Subcutaneous abdominal adipose tissue (tissue), 5 donors: ENCODE data around the gene NCKAP5.

Experiments used
- H3K27ac ChIP-seq: one replicate; pipeline ENCODE4 v1.7.0; 2013; ENCODE audit warnings: low read depth, mild to moderate bottlenecking, inconsistent platforms, low read length, moderate library complexity
- H3K27me3 ChIP-seq, 5 donors: one replicate each; pipeline ENCODE4 v1.7.0; 2013; ENCODE audit warnings: low read length in 5 of 5, inconsistent platforms in 1 of 5; ENCODE audit not compliant: control insufficient read depth in 5 of 5, insufficient read depth in 4 of 5
- H3K36me3 ChIP-seq, 5 donors: one replicate each; pipeline ENCODE4 v1.7.0; 2013; ENCODE audit warnings: low read length in 5 of 5; ENCODE audit not compliant: control insufficient read depth in 5 of 5, insufficient read depth in 5 of 5
- H3K4me1 ChIP-seq, 5 donors: one replicate each; pipeline ENCODE4 v1.7.0; 2013; ENCODE audit warnings: low read length in 5 of 5, mild to moderate bottlenecking in 3 of 5, moderate library complexity in 1 of 5; ENCODE audit not compliant: control insufficient read depth in 5 of 5, insufficient read depth in 5 of 5
- H3K4me3 ChIP-seq, 5 donors: one replicate each; pipeline ENCODE4 v1.7.0; 2013; ENCODE audit warnings: low read length in 5 of 5, low read depth in 1 of 5
- H3K9ac ChIP-seq, 5 donors: one replicate each; pipeline ENCODE4 v1.7.0; 2013; ENCODE audit warnings: low read length in 5 of 5, mild to moderate bottlenecking in 4 of 5, moderate library complexity in 3 of 5
- H3K9me3 ChIP-seq, 5 donors: one replicate each; pipeline ENCODE4 v1.7.0; 2013; ENCODE audit warnings: low read length in 5 of 5; ENCODE audit not compliant: control insufficient read depth in 5 of 5
- donor health status: healthy.
- donor health status: healthy.
- donor health status: healthy.
- donor health status: healthy.
- donor health status: healthy.

Gene NCKAP5

GRCh38 chr2:133148187-133148586 lies 420.1 kb downstream of the NCKAP5 start:
- H3K4me1 ChIP-seq = no peaks in the 10 kb centered on the region
- no peaks in the 10 kb centered on the region for H3K9me3 ChIP-seq
- no peak overlapping the region for H3K4me3 ChIP-seq
- H3K36me3 ChIP-seq = no peaks in the 10 kb centered on the region
- H3K27ac ChIP-seq = no peak overlapping the region
- H3K27me3 ChIP-seq = no peaks in the 10 kb centered on the region
- no peak overlapping the region for H3K9ac ChIP-seq

- no peaks in the 10 kb centered on the region for H3K9me3 ChIP-seq
- H3K9ac ChIP-seq = no peak overlapping the region
- no peak overlapping the region for H3K4me3 ChIP-seq
- no peak overlapping the region for H3K27ac ChIP-seq
- H3K27me3 ChIP-seq = no peaks in the 10 kb centered on the region
- no peaks in the 10 kb centered on the region for H3K4me1 ChIP-seq
- H3K36me3 ChIP-seq = no peaks in the 10 kb centered on the region
Observed at GRCh38 chr2:133146893-133147292, 421.4 kb downstream of the NCKAP5 start.

- Histone ChIP-seq H3K27ac (no peak overlapping the region), H3K27me3 (no peaks in the 10 kb centered on the region), H3K9me3 (no peaks in the 10 kb centered on the region), H3K4me1 (no peaks in the 10 kb centered on the region), H3K9ac (no peak overlapping the region), H3K4me3 (no peak overlapping the region), H3K36me3 (no peaks in the 10 kb centered on the region)
Observed at GRCh38 chr2:133143645-133144044, 424.6 kb downstream of the NCKAP5 start.

DNA sequence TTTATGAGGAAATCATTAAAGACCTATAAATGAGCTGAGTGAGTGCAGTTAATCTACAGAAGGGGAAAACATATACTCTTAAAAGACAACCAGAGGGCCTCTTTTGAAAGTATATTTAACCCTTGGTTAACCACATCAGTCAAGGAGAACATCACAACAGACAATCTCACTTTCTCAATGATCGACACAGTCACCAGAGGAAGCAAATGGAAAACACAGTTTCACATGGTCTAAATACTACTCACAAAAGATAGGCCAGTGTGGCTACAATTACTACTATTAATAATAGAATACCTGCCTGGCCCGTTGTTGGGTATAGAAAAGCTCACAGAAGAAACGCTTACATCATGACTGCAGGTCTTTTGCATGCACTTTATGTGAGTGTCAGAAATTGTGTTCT lies 426.2 kb downstream of the NCKAP5 start:
- H3K27me3 ChIP-seq = no peaks in the 10 kb centered on the region
- no peaks in the 10 kb centered on the region for H3K4me1 ChIP-seq
- H3K4me3 ChIP-seq = no peak overlapping the region
- no peak overlapping the region for H3K27ac ChIP-seq
- H3K9ac ChIP-seq = no peak overlapping the region
- H3K9me3 ChIP-seq = no peaks in the 10 kb centered on the region
- no peaks in the 10 kb centered on the region for H3K36me3 ChIP-seq

GRCh38 chr2:133140620-133141019 lies 427.6 kb downstream of the NCKAP5 start:
- Histone ChIP-seq H3K27me3 (no peaks in the 10 kb centered on the region), H3K27ac (no peak overlapping the region), H3K4me1 (no peaks in the 10 kb centered on the region), H3K9me3 (no peaks in the 10 kb centered on the region), H3K4me3 (no peak overlapping the region), H3K36me3 (no peaks in the 10 kb centered on the region), H3K9ac (no peak overlapping the region)

- H3K27ac ChIP-seq = no peak overlapping the region
- no peak overlapping the region for H3K9ac ChIP-seq
- no peak overlapping the region for H3K4me3 ChIP-seq
- H3K36me3 ChIP-seq = no peaks in the 10 kb centered on the region
- H3K27me3 ChIP-seq = no peaks in the 10 kb centered on the region
- H3K4me1 ChIP-seq = no peaks in the 10 kb centered on the region
- no peaks in the 10 kb centered on the region for H3K9me3 ChIP-seq
Observed at GRCh38 chr2:133139847-133140533, 428.3 kb downstream of the NCKAP5 start.

DNA sequence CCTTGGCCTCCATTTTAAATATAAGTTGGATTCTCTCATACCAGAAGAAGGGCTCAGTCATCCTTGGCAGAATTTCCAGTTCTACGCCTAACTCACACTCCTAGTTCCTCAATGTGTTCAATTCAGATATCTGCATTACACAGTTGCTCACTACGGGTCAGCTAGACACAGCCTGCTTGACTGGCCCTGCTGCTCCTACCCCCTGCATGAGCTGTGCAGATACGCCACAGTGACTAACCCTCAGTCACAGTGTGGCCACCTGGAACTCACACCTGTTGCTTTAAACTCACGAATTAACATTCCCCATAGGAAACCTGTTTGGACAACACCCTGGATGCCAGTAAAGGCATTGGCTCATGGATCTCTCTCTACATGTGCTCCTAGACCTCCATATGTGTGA lies 429.6 kb downstream of the NCKAP5 start:
- H3K9ac ChIP-seq = no peak overlapping the region
- H3K36me3 ChIP-seq = no peaks in the 10 kb centered on the region
- H3K27ac ChIP-seq = no peak overlapping the region
- H3K4me3 ChIP-seq = no peak overlapping the region
- no peaks in the 10 kb centered on the region for H3K9me3 ChIP-seq
- H3K27me3 ChIP-seq = no peaks in the 10 kb centered on the region
- H3K4me1 ChIP-seq = no peaks in the 10 kb centered on the region

DNA sequence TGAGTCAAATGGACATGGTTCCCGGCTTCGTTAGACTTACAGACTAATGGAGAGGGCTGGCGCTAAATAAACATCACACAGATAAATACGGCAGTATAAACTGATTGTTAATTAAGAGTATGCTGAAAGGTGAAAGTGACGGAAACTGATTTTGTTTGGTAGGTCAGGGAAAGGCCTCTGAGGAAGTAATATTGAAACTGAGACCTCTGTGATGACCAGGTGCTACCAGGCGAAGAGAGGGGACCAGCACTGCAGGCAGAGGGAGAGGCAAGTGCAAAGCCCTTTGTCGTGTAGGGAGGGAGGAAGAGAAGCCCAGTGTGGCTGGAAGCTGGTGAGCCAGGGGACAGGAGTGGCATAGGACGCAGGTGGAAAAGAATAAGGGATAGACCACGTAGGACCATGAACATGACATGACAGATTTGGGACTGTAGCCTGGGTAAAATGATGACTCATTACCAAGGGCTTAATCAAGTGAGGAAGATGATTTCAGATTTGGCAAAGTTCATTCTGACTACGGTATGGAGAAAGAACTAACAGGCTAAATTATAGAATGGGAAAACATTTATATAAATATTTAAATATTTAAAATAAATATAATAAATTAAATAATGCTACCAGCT lies 433.1 kb downstream of the NCKAP5 start:
- no peaks in the 10 kb centered on the region for H3K9me3 ChIP-seq
- no peaks in the 10 kb centered on the region for H3K4me1 ChIP-seq
- H3K36me3 ChIP-seq = no peaks in the 10 kb centered on the region
- H3K9ac ChIP-seq = no peak overlapping the region
- no peaks in the 10 kb centered on the region for H3K27me3 ChIP-seq
- no peak overlapping the region for H3K27ac ChIP-seq
- H3K4me3 ChIP-seq = no peak overlapping the region

DNA sequence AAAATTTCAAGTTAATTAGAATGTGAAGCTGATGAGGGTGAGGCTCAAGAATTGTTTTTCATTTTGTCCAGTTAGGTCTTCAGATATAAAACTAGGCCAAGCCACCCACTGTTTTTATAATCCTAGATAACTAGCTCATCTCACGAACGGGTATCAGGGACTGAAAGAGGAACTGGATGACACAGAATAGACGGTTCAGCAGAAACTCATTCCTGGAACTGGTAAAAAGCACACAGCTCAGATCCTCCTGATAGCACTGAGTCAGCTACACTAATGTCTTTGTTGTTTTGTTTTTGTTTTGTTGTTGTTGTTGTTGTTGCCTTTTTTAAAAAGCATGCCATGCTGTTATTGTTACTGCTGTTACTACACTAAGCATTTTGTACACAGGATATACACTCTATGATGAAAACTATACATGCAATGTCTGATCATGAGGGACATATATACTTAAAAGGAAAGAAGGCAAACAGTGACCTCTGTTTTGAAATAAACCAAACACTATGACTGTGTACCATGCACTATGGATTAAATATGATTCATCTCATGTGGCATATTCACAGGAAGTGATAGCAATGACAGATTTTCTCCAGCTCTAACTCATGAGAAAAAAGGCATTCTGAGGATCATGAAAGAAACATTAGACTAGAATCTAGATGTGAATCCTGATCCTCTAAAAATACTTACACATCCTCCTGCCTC lies 437.6 kb downstream of the NCKAP5 start:
- Histone ChIP-seq H3K4me3 (no peak overlapping the region), H3K27ac (no peak overlapping the region), H3K4me1 (no peaks in the 10 kb centered on the region), H3K27me3 (no peaks in the 10 kb centered on the region), H3K36me3 (no peaks in the 10 kb centered on the region), H3K9me3 (no peaks in the 10 kb centered on the region), H3K9ac (no peak overlapping the region)

DNA sequence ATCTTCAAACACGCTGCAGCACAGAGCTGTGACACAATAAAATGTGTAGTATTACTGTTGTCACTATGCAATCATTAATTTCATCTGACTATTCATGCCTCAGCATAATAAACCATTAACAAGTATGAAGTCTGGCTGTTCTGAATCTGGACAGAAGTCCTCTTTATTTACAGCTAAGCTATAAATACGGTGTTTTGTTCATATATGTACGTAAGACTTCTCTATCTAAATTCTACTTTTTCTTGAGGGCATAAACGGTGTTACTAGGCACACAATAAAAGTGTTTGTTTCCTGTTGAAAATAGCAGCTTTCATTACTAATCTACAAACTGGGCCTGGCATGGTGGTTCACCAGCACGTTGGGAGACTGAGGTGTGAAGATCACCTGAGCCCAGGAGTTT lies 443.8 kb downstream of the NCKAP5 start:
- Histone ChIP-seq H3K4me1 (no peaks in the 10 kb centered on the region), H3K9me3 (no peaks in the 10 kb centered on the region), H3K4me3 (no peak overlapping the region), H3K9ac (no peak overlapping the region), H3K27me3 (no peaks in the 10 kb centered on the region), H3K27ac (no peak overlapping the region), H3K36me3 (no peaks in the 10 kb centered on the region)
